MM.1S (cell line): ENCODE results near the gene DLG3.

ENCODE experiments used
- DNase-seq: peaks from one replicate; pipeline ENCODE4 v3.0.0-alpha.2; 2015
- H2AFZ ChIP-seq: fragments of 300-600 bp; sonication (generic); 2 replicates; pipeline ENCODE4 v1.6.0; 2016; ENCODE audit warnings: antibody characterized with exemption, low read length
- H3F3A ChIP-seq: fragments of 300-600 bp; sonication (generic); 2 replicates; pipeline ENCODE4 v1.6.1; 2016; ENCODE audit warnings: mild to moderate bottlenecking, antibody characterized with exemption, low read length, moderate library complexity, mixed read lengths; ENCODE audit not compliant: insufficient read depth
- H3K27ac ChIP-seq: fragments of 300-600 bp; sonication (generic); 2 replicates; pipeline ENCODE4 v1.5.1; 2016; ENCODE audit warnings: mild to moderate bottlenecking, low read length
- H3K27me3 ChIP-seq: fragments of 300-600 bp; sonication (generic); replicated peaks from 2 replicates; pipeline ENCODE4 v1.6.0; 2016; ENCODE audit warnings: low read length; ENCODE audit not compliant: insufficient read depth
- H3K36me3 ChIP-seq: fragments of 300-600 bp; sonication (generic); replicated peaks from 2 replicates; pipeline ENCODE4 v1.6.1; 2016; ENCODE audit warnings: mild to moderate bottlenecking, low read length, mixed read lengths; ENCODE audit not compliant: insufficient read depth
- H3K4me1 ChIP-seq: fragments of 300-600 bp; sonication (generic); 2 replicates; pipeline ENCODE4 v1.6.1; 2016; ENCODE audit warnings: low read length, mixed read lengths
- H3K4me2 ChIP-seq: fragments of 300-600 bp; sonication (generic); 2 replicates; pipeline ENCODE4 v1.6.0; 2016; ENCODE audit warnings: low read depth, low read length
- H3K4me3 ChIP-seq: fragments of 300-600 bp; sonication (generic); 2 replicates; pipeline ENCODE4 v1.5.1; 2016; ENCODE audit warnings: low read length, mixed read lengths
- H3K79me2 ChIP-seq: fragments of 300-600 bp; sonication (generic); 2 replicates; pipeline ENCODE4 v1.6.1; 2016; ENCODE audit warnings: mixed run types, low read length, mixed read lengths
- H3K9ac ChIP-seq: fragments of 300-600 bp; sonication (generic); 2 replicates; pipeline ENCODE4 v1.6.1; 2016; ENCODE audit warnings: low read length, mixed read lengths
- H3K9me2 ChIP-seq: fragments of 300-600 bp; sonication (generic); replicated peaks from 2 replicates; pipeline ENCODE4 v1.6.1; 2016; ENCODE audit warnings: mild to moderate bottlenecking, low read length, mixed read lengths; ENCODE audit not compliant: insufficient read depth
- H3K9me3 ChIP-seq: fragments of 300-600 bp; sonication (generic); replicated peaks from 2 replicates; pipeline ENCODE4 v1.6.1; 2016; ENCODE audit warnings: mild to moderate bottlenecking, low read length, mixed read lengths; ENCODE audit not compliant: insufficient read depth
- H4K20me1 ChIP-seq: fragments of 300-600 bp; sonication (generic); 2 replicates; pipeline ENCODE4 v1.6.1; 2016; ENCODE audit warnings: mild to moderate bottlenecking, low read length, moderate library complexity, mixed read lengths; ENCODE audit not compliant: insufficient read depth
- CTCF ChIP-seq: fragments of 300-600 bp; sonication (generic); IDR thresholded peaks from 2 replicates; pipeline ENCODE4 v1.5.1; 2016; ENCODE audit warnings: antibody characterized with exemption, low read length, mixed read lengths
- EZH2 ChIP-seq: fragments of 300-600 bp; sonication (generic); optimal IDR thresholded peaks from 2 replicates; pipeline ENCODE3; 2017; ENCODE audit warnings: low read depth, mild to moderate bottlenecking, antibody characterized with exemption, low read length, mixed read lengths
- EZH2phosphoT487 ChIP-seq: fragments of 300-600 bp; sonication (generic); IDR thresholded peaks from 2 replicates; pipeline ENCODE4 v1.6.1; 2018; ENCODE audit warnings: antibody characterized with exemption, low read length

The DLG3 gene

GRCh38 chrX:70554948-70555347, 110.3 kb downstream of the DLG3 start:
- Histone ChIP-seq H3K4me1 (peaks cover 19% of the 10 kb centered on the region), H3K27ac (no peak overlapping the region), H3K9ac (no peak overlapping the region), H2AFZ (no peak overlapping the region), H3K4me2 (no peak overlapping the region), H3K9me3 (no peaks in the 10 kb centered on the region), H3K79me2 (no peaks in the 10 kb centered on the region), H3K4me3 (no peak overlapping the region), H3F3A (peaks cover 7% of the 10 kb centered on the region), H3K27me3 (no peaks in the 10 kb centered on the region), H4K20me1 (no peaks in the 10 kb centered on the region), H3K9me2 (no peaks in the 10 kb centered on the region), H3K36me3 (no peaks in the 10 kb centered on the region)
- DNase-seq: no peak
- TF ChIP-seq EZH2 (no peak), CTCF (no peak), EZH2phosphoT487 (no peak)
